Lower leg skin (tissue), 3 donors: ENCODE data around the gene PTPRT.

ENCODE experiments used
- POLR2A ChIP-seq, 2 donors: fragments of 450-650 bp; IDR thresholded peaks; one replicate each; pipeline ENCODE4 v1.6.1; 2016 to 2017; ENCODE audit warnings: antibody characterized with exemption in 2 of 2, mild to moderate bottlenecking in 1 of 2, moderate library complexity in 1 of 2
- TF ChIP-seq, protein P1 (sequence below), 3 donors: fragments of 450-650 bp; IDR thresholded peaks; one replicate each; pipeline ENCODE4 v1.5.1; 2016; ENCODE audit warnings: antibody characterized with exemption in 3 of 3, mild to moderate bottlenecking in 3 of 3, moderate library complexity in 2 of 3

DNA sequence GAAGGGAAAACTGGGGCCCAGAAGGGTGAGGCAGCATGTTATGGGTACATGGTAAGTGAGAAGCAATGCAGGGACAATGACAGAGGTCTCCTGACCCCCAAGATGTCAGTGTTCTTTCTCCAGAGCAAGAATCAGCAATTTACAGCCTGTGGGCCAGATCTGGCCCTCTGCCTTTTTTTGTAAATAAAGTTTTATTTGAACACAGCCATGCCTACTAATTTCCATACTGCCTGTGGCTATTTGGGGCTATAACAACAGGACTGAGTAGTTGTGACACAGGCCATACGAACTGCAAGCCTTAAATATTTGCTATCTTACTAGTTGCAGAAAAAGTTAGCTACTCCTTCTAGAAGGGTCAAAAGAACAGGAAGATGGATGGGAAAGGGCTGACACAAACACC lies 52.5 kb downstream of the PTPRT start:
- TF ChIP-seq, protein P1, sequence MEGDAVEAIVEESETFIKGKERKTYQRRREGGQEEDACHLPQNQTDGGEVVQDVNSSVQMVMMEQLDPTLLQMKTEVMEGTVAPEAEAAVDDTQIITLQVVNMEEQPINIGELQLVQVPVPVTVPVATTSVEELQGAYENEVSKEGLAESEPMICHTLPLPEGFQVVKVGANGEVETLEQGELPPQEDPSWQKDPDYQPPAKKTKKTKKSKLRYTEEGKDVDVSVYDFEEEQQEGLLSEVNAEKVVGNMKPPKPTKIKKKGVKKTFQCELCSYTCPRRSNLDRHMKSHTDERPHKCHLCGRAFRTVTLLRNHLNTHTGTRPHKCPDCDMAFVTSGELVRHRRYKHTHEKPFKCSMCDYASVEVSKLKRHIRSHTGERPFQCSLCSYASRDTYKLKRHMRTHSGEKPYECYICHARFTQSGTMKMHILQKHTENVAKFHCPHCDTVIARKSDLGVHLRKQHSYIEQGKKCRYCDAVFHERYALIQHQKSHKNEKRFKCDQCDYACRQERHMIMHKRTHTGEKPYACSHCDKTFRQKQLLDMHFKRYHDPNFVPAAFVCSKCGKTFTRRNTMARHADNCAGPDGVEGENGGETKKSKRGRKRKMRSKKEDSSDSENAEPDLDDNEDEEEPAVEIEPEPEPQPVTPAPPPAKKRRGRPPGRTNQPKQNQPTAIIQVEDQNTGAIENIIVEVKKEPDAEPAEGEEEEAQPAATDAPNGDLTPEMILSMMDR (IDR thresholded peaks at IDR 0.05): no peak
- no peak for TF ChIP-seq POLR2A (IDR thresholded peaks at IDR 0.05)
